IMR-90 (cell line): ENCODE data around the gene MXRA5. TPM values are rescaled to one million over a fixed set of nuclear protein-coding genes. Genes with fewer than 3 reads are reported as not detected.

Experiments used
- ATAC-seq: fragments of 200-7000 bp; cut with Tn5 transposase; 2 replicates; pipeline ENCODE4 v1.9.1; 2020; ENCODE audit warnings: low read depth, mild to moderate bottlenecking, moderate library complexity
- BruUV-seq: library from RNA; stranded (reverse); fragments of 400-500 nt; replicated peaks from 2 replicates; lab custom pipeline; 2021; lab: Mats Ljungman, UMichigan
- CTCF ChIA-PET: fragments of 300-600 bp; formaldehyde crosslinking; extraction: SDS; loops from one replicate; lab custom pipeline; 2021; ENCODE audit warnings: antibody characterized with exemption; lab: Yijun Ruan, JAX
- POLR2A ChIA-PET: fragments of 300-600 bp; sonication (Branson Sonifier 250); formaldehyde crosslinking; loops from one replicate; lab custom pipeline; 2022; ENCODE audit warnings: antibody characterized with exemption; ENCODE audit not compliant: unreplicated experiment; lab: Charles Lee
- DNase-seq: peaks from one replicate; pipeline ENCODE4 v3.0.0; 2013
- H2AFZ ChIP-seq: replicated peaks from 2 replicates; pipeline ENCODE3; 2013; ENCODE audit warnings: low read length, mild to moderate bottlenecking; ENCODE audit not compliant: poor library complexity
- H2AK5ac ChIP-seq: 2 replicates; pipeline ENCODE4 v1.6.1; 2013; ENCODE audit warnings: low read depth, low read length, inconsistent platforms
- H2AK9ac ChIP-seq: replicated peaks from 2 replicates; pipeline ENCODE3; 2013; ENCODE audit warnings: mild to moderate bottlenecking, low read depth, low read length, moderate library complexity; ENCODE audit not compliant: poor library complexity
- H2BK120ac ChIP-seq: 2 replicates; pipeline ENCODE4 v1.6.1; 2013; ENCODE audit warnings: low read depth, low read length, inconsistent platforms
- H2BK15ac ChIP-seq: 3 replicates; pipeline ENCODE4 v1.6.1; 2013; ENCODE audit warnings: low read depth, low read length, inconsistent platforms
- H2BK20ac ChIP-seq: 2 replicates; pipeline ENCODE4 v1.6.1; 2013; ENCODE audit warnings: low read depth, mild to moderate bottlenecking, inconsistent platforms, low read length, moderate library complexity
- H2BK5ac ChIP-seq: 2 replicates; pipeline ENCODE4 v1.6.1; 2013; ENCODE audit warnings: mild to moderate bottlenecking, low read depth, low read length, inconsistent platforms; ENCODE audit not compliant: poor library complexity, severe bottlenecking
- H3K14ac ChIP-seq: replicated peaks from 2 replicates; pipeline ENCODE4 v1.6.1; 2013; ENCODE audit warnings: low read depth, low read length, inconsistent platforms
- H3K18ac ChIP-seq: 2 replicates; pipeline ENCODE4 v1.6.1; 2013; ENCODE audit warnings: low read depth, low read length, control low read depth
- H3K23ac ChIP-seq: 2 replicates; pipeline ENCODE4 v1.6.1; 2013; ENCODE audit warnings: low read depth, low read length, inconsistent platforms
- H3K27ac ChIP-seq: 2 replicates; pipeline ENCODE4 v1.5.1; 2013; ENCODE audit warnings: mild to moderate bottlenecking, control low read depth, low read length; ENCODE audit not compliant: insufficient read depth
- H3K27me3 ChIP-seq: 2 replicates; pipeline ENCODE4 v1.6.1; 2013; ENCODE audit warnings: low read length; ENCODE audit not compliant: control insufficient read depth, insufficient read depth
- H3K36me3 ChIP-seq: 2 replicates; pipeline ENCODE4 v1.6.1; 2013; ENCODE audit warnings: low read length, mixed read lengths; ENCODE audit not compliant: control insufficient read depth, insufficient read depth
- H3K4ac ChIP-seq: 2 replicates; pipeline ENCODE4 v1.6.1; 2013; ENCODE audit warnings: low read depth, low read length, inconsistent platforms
- H3K4me1 ChIP-seq: 2 replicates; pipeline ENCODE4 v1.6.1; 2013; ENCODE audit warnings: low read length, mixed read lengths; ENCODE audit not compliant: control insufficient read depth, insufficient read depth
- H3K4me2 ChIP-seq: 2 replicates; pipeline ENCODE4 v1.6.1; 2013; ENCODE audit warnings: low read depth, mild to moderate bottlenecking, control low read depth, low read length, moderate library complexity
- H3K4me3 ChIP-seq: 2 replicates; pipeline ENCODE4 v1.5.1; 2013; ENCODE audit warnings: low read depth, mild to moderate bottlenecking, control low read depth, low read length, moderate library complexity; ENCODE audit not compliant: insufficient read depth
- H3K56ac ChIP-seq: 2 replicates; pipeline ENCODE4 v1.6.1; 2013; ENCODE audit warnings: low read length, inconsistent platforms; ENCODE audit not compliant: insufficient read depth; ENCODE audit errors: extremely low read depth
- H3K79me1 ChIP-seq, 2 experiments: 2 replicates each; pipeline ENCODE4 v1.6.1; 2013; ENCODE audit warnings: low read length in 2 of 2, inconsistent platforms in 1 of 2, low read depth in 1 of 2
- H3K9ac ChIP-seq: 2 replicates; pipeline ENCODE4 v1.6.1; 2013; ENCODE audit warnings: low read depth, low read length, control low read depth
- H3K9me1 ChIP-seq: 2 replicates; pipeline ENCODE4 v1.6.1; 2013; ENCODE audit warnings: low read length, inconsistent platforms; ENCODE audit not compliant: insufficient read depth
- H3K9me3 ChIP-seq: 2 replicates; pipeline ENCODE4 v1.6.1; 2013; ENCODE audit warnings: low read length; ENCODE audit not compliant: control insufficient read depth, insufficient read depth
- H4K20me1 ChIP-seq: 2 replicates; pipeline ENCODE4 v1.6.1; 2013; ENCODE audit warnings: low read length, inconsistent platforms; ENCODE audit not compliant: insufficient read depth
- H4K5ac ChIP-seq: 2 replicates; pipeline ENCODE4 v1.6.1; 2013; ENCODE audit warnings: mild to moderate bottlenecking, low read depth, low read length, control low read depth
- H4K8ac ChIP-seq, 2 experiments: 2 replicates each; pipeline ENCODE4 v1.6.1; 2013; ENCODE audit warnings: low read depth in 2 of 2, low read length in 2 of 2, control low read depth in 1 of 2, inconsistent platforms in 1 of 2
- H4K91ac ChIP-seq: 2 replicates; pipeline ENCODE4 v1.6.1; 2013; ENCODE audit warnings: low read depth, low read length, inconsistent platforms; ENCODE audit not compliant: insufficient read depth
- CHD1 ChIP-seq: IDR thresholded peaks from 2 replicates; pipeline ENCODE4 v1.6.1; 2012; ENCODE audit warnings: low read depth, low read length, improper control_type of control experiment
- MAFK ChIP-seq: IDR thresholded peaks from 2 replicates; pipeline ENCODE4 v1.6.1; 2012; ENCODE audit warnings: low read depth, low read length, improper control_type of control experiment
- POLR2A ChIP-seq: IDR thresholded peaks from 2 replicates; pipeline ENCODE4 v1.6.1; 2012; ENCODE audit warnings: mild to moderate bottlenecking, low read depth, low read length
- SMC3 ChIP-seq: fragments of 150-350 bp; IDR thresholded peaks from 2 replicates; pipeline ENCODE4 v1.6.1; 2016; ENCODE audit warnings: low read depth, mild to moderate bottlenecking, antibody characterized with exemption, low read length, moderate library complexity
- WGBS, 2 experiments: methylation state at CpG; one replicate each; pipeline versions ENCODE4 v1.1.5 to v1.1.7; 2013; ENCODE audit warnings: missing lambda C conversion rate in 2 of 2; ENCODE audit not compliant: insufficient read length in 1 of 2; ENCODE audit errors: extremely low coverage in 2 of 2; 5-methylcytosine and 5-hydroxymethylcytosine counted together
- dilution Hi-C: fragments of 300-500 bp; cut with HindIII; formaldehyde crosslinking; loops from one replicate; pipeline ENCODE4 v1.14.3; 2018; ENCODE audit warnings: low sequenced_read_pairs; ENCODE audit not compliant: unreplicated experiment
- in situ Hi-C: fragments of 300-500 bp; cut with MboI; formaldehyde crosslinking; loops from 3 replicates; pipeline ENCODE4 v1.14.3; 2019; ENCODE audit warnings: low sequenced_read_pairs, inconsistent platforms, mixed read lengths
- intact Hi-C: fragments of 100-400 bp; cut with micrococcal nuclease; formaldehyde crosslinking; loops from 2 replicates; pipeline ENCODE4 v1.10.0; 2022
- polyA plus RNA-seq, 3 experiments: library from polyadenylated mRNA; depleted of rRNA; stranded (reverse); fragments of >200 nt; gene quantifications; 2 replicates each; pipeline ENCODE4 v1.2.3, GENCODE V29; 2012; ENCODE audit warnings: low replicate concordance in 1 of 3
- total RNA-seq: library from RNA; depleted of rRNA; stranded (reverse); fragments of >200 nt; gene quantifications from 2 replicates; pipeline ENCODE4 v1.2.3, GENCODE V29; 2012
- TF ChIP-seq, protein P1 (sequence below): fragments of 150-350 bp; IDR thresholded peaks from 2 replicates; pipeline ENCODE4 v1.6.1; 2016; ENCODE audit warnings: low read depth, mild to moderate bottlenecking, low read length, moderate library complexity, borderline replicate concordance
- TF ChIP-seq, protein P2 (sequence below): fragments of 150-350 bp; IDR thresholded peaks from 2 replicates; pipeline ENCODE4 v1.6.1; 2017; ENCODE audit warnings: mild to moderate bottlenecking, antibody characterized with exemption, low read length, low read depth

Gene MXRA5
- total and polyA plus RNA-seq, 2 of the 4 experiments (the other 2 are of a cell fraction) = 1.1 to 1.2 TPM

DNA sequence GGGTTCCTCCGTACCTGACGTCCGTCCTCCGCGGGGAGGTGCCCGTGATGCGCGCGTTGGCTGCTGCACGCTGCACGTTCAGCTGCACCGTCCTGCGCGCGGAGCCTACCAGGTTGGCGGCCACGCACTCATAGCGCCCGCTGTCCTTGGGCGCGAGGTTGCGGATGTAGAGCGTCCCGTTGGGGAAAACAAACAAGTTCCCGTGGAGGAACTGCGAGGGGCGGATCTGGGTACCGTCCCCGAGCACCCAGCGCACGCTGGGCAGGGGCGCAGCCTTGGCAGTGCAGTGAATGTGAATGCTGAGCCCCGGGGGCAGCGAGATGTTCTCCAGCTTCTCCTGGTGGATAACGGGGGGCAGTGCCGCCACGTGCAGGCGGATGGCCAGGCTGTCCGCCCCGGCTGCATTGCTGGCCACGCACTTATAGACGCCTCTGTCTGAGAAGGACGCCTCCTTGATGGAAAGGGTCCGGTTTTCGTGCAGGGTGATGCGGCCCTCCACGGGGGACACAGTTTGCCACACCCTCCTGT, 29.2 kb downstream of the MXRA5 start:
- Histone ChIP-seq H3K4me2 (no peak overlapping the region), H2AK9ac (no peak overlapping the region), H3K9me1 (no peaks in the 10 kb centered on the region), H4K20me1 (no peaks in the 10 kb centered on the region), H3K18ac (no peak overlapping the region), H2AFZ (no peak overlapping the region), H3K9me3 (peaks cover 5% of the 10 kb centered on the region; the same call in 1 of the 2 replicates), H3K56ac (no peak overlapping the region), H3K4me1 (no peaks in the 10 kb centered on the region), H2AK5ac (no peak overlapping the region), H3K4me3 (no peak overlapping the region), H3K14ac (no peak overlapping the region), H3K79me1 (no peaks in the 10 kb centered on the region), H3K9ac (no peak overlapping the region), H3K27me3 (no peaks in the 10 kb centered on the region), H2BK20ac (no peak overlapping the region), H4K5ac (no peak overlapping the region), H2BK15ac (no peak overlapping the region), H4K91ac (no peak overlapping the region), H2BK5ac (no peak overlapping the region), H4K8ac (no peak overlapping the region), H3K27ac (no peak overlapping the region), H3K36me3 (no peaks in the 10 kb centered on the region), H3K4ac (no peak overlapping the region), H2BK120ac (no peak overlapping the region), H3K23ac (no peak overlapping the region)
- in situ Hi-C loops (no loop called here), intact Hi-C loops (no loop called here), dilution Hi-C loops (no loop called here)
- BruUV-seq = no TSS peak
- DNase-seq (no peak), ATAC-seq (no peak)
- ChIA-PET POLR2A (no interaction called here), CTCF (no interaction called here)
- 56% methylated on average over 27 of the region's 47 CpGs; no CpG with 5 or more reads in 1 of the 2 experiments for WGBS, 2 experiments
- TF ChIP-seq SMC3 (no peak), MAFK (no peak), POLR2A (no peak), CHD1 (no peak)
- TF ChIP-seq, protein P1, sequence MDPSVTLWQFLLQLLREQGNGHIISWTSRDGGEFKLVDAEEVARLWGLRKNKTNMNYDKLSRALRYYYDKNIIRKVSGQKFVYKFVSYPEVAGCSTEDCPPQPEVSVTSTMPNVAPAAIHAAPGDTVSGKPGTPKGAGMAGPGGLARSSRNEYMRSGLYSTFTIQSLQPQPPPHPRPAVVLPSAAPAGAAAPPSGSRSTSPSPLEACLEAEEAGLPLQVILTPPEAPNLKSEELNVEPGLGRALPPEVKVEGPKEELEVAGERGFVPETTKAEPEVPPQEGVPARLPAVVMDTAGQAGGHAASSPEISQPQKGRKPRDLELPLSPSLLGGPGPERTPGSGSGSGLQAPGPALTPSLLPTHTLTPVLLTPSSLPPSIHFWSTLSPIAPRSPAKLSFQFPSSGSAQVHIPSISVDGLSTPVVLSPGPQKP = no peak
- TF ChIP-seq, protein P2, sequence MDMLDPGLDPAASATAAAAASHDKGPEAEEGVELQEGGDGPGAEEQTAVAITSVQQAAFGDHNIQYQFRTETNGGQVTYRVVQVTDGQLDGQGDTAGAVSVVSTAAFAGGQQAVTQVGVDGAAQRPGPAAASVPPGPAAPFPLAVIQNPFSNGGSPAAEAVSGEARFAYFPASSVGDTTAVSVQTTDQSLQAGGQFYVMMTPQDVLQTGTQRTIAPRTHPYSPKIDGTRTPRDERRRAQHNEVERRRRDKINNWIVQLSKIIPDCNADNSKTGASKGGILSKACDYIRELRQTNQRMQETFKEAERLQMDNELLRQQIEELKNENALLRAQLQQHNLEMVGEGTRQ = no peak
